HCT116 (cell line): ENCODE measurements around the gene BRINP3. TPM values are rescaled to one million over a fixed set of nuclear protein-coding genes. Genes with fewer than 3 reads are reported as not detected.

Source experiments
- ATAC-seq: fragments of 200-7000 bp; cut with Tn5 transposase; 2 replicates; pipeline ENCODE4 v1.9.1; 2020; ENCODE audit warnings: mild to moderate bottlenecking, moderate library complexity
- BruUV-seq: library from RNA; stranded (reverse); fragments of 400-500 nt; replicated peaks from 2 replicates; lab custom pipeline; 2021; lab: Mats Ljungman, UMichigan
- CTCF ChIA-PET: fragments of 300-600 bp; sonication (Branson Sonifier 250); formaldehyde crosslinking; loops from one replicate; lab custom pipeline; 2021; ENCODE audit warnings: antibody characterized with exemption; lab: Charles Lee
- POLR2A ChIA-PET: fragments of 300-600, 350-600 bp; sonication (Branson Sonifier 250); formaldehyde crosslinking; loops from one replicate; lab custom pipeline; 2021; ENCODE audit warnings: antibody characterized with exemption; lab: Charles Lee
- RAD21 ChIA-PET, 2 experiments: fragments of 300-600 bp; sonication (Branson Sonifier 250); formaldehyde crosslinking; loops; one replicate each; lab custom pipeline; 2023; ENCODE audit warnings: low total read pairs in 2 of 2; ENCODE audit not compliant: uncharacterized antibody in 2 of 2, unreplicated experiment in 2 of 2, low non-redundant PET in 1 of 2; lab: Charles Lee
- DNase-seq: peaks from one replicate; pipeline ENCODE4 v3.0.0-alpha.2; 2010; ENCODE audit warnings: low read depth, low spot score
- H2AFZ ChIP-seq: fragments of 200-600 bp; shearing (Covaris generic), sonication (generic); 2 replicates; pipeline ENCODE4 v1.6.1; 2017; ENCODE audit warnings: low read depth, mixed run types, mixed read lengths, antibody characterized with exemption, low read length; ENCODE audit not compliant: poor library complexity, severe bottlenecking
- H3K27ac ChIP-seq: 2 replicates; pipeline ENCODE4 v1.5.1; 2012; ENCODE audit warnings: low read depth, low read length
- H3K27me3 ChIP-seq: fragments of 200-600 bp; sonication (generic); 2 replicates; pipeline ENCODE4 v1.6.1; 2016; ENCODE audit warnings: mixed run types, low read length, mixed read lengths; ENCODE audit not compliant: insufficient read depth
- H3K36me3 ChIP-seq, 2 experiments: fragments of 200-500 bp in 1 of 2; fragments of 200-600 bp in 1 of 2; sonication (Bioruptor generic) in 1 of 2; sonication (generic) in 1 of 2; 2 replicates each; pipeline versions ENCODE4 v1.5.1 to v1.6.1; 2014 to 2016; ENCODE audit warnings: low read length in 2 of 2, inconsistent platforms in 1 of 2, mixed read lengths in 1 of 2, mixed run types in 1 of 2; ENCODE audit not compliant: insufficient read depth in 2 of 2, control insufficient read depth in 1 of 2
- H3K4me1 ChIP-seq, 2 experiments: fragments of 200-600 bp in 1 of 2; sonication (generic) in 1 of 2; 2 replicates each; pipeline versions ENCODE4 v1.5.1 to v1.6.1; 2012 to 2017; ENCODE audit warnings: low read length in 2 of 2, inconsistent platforms in 1 of 2, mild to moderate bottlenecking in 1 of 2, mixed read lengths in 1 of 2, mixed run types in 1 of 2, moderate library complexity in 1 of 2; ENCODE audit not compliant: insufficient read depth in 2 of 2, control insufficient read depth in 1 of 2
- H3K4me2 ChIP-seq: fragments of 200-600 bp; sonication (generic); 2 replicates; pipeline ENCODE4 v1.6.1; 2017; ENCODE audit warnings: mixed run types, low read length, mixed read lengths
- H3K4me3 ChIP-seq, 2 experiments: fragments of 200-600 bp in 1 of 2; sonication (generic) in 1 of 2; replicated peaks in 1 of 2; 2 replicates each; pipeline ENCODE4 v1.5.1; 2011 to 2016; ENCODE audit warnings: low read length in 2 of 2, control low read depth in 1 of 2, low read depth in 1 of 2, mild to moderate bottlenecking in 1 of 2, mixed read lengths in 1 of 2, mixed run types in 1 of 2
- H3K79me2 ChIP-seq: fragments of 200-600 bp; sonication (generic); 2 replicates; pipeline ENCODE4 v1.6.1; 2017; ENCODE audit warnings: mild to moderate bottlenecking, mixed run types, low read length, moderate library complexity, mixed read lengths; ENCODE audit not compliant: insufficient read depth
- H3K9ac ChIP-seq: fragments of 200-600 bp; sonication (generic); 2 replicates; pipeline ENCODE4 v1.6.1; 2016; ENCODE audit warnings: low read length, mixed read lengths
- H3K9me2 ChIP-seq: fragments of 200-600 bp; sonication (generic), shearing (Covaris generic); 2 replicates; pipeline ENCODE4 v1.6.1; 2017; ENCODE audit warnings: mixed run types, mild to moderate bottlenecking, moderate library complexity; ENCODE audit not compliant: insufficient read depth
- H3K9me3 ChIP-seq, 2 experiments: fragments of 200-500 bp in 1 of 2; fragments of 200-600 bp in 1 of 2; sonication (Bioruptor generic) in 1 of 2; sonication (generic) in 1 of 2; 2 replicates each; pipeline ENCODE4 v1.6.1; 2014 to 2017; ENCODE audit warnings: low read length in 2 of 2, mixed read lengths in 2 of 2, inconsistent platforms in 1 of 2, low read depth in 1 of 2, mild to moderate bottlenecking in 1 of 2, mixed run types in 1 of 2, moderate library complexity in 1 of 2; ENCODE audit not compliant: control insufficient read depth in 1 of 2, insufficient read depth in 1 of 2
- H4K20me1 ChIP-seq: fragments of 200-600 bp; sonication (generic), shearing (Covaris generic); 2 replicates; pipeline ENCODE4 v1.6.1; 2017; ENCODE audit warnings: mixed run types, mild to moderate bottlenecking, moderate library complexity; ENCODE audit not compliant: insufficient read depth
- EGR1 ChIP-seq: IDR thresholded peaks from 2 replicates; pipeline ENCODE4 v1.6.1; 2012; ENCODE audit warnings: low read depth
- POLR2A ChIP-seq: IDR thresholded peaks from 2 replicates; pipeline ENCODE4 v1.7.0; 2011; ENCODE audit warnings: borderline replicate concordance; ENCODE audit not compliant: insufficient read depth, insufficient read length; ENCODE audit errors: extremely low read depth
- SP1 ChIP-seq: IDR thresholded peaks from 2 replicates; pipeline ENCODE4 v1.6.1; 2012; ENCODE audit warnings: low read depth
- SRF ChIP-seq: IDR thresholded peaks from 2 replicates; pipeline ENCODE4 v1.6.1; 2012; ENCODE audit warnings: low read depth
- TCF7L2 ChIP-seq: IDR thresholded peaks from 2 replicates; pipeline ENCODE4 v1.7.0; 2011; ENCODE audit warnings: borderline replicate concordance, inconsistent platforms; ENCODE audit not compliant: insufficient read depth, insufficient read length; ENCODE audit errors: extremely low read depth
- YY1 ChIP-seq: IDR thresholded peaks from 2 replicates; pipeline ENCODE4 v1.6.1; 2011; ENCODE audit warnings: low read length, low read depth, moderate library complexity, mild to moderate bottlenecking; ENCODE audit not compliant: insufficient replicate concordance; ENCODE audit errors: extremely low read depth
- ZNF274 ChIP-seq: fragments of 200-500 bp; sonication (Bioruptor generic); IDR thresholded peaks from 2 replicates; pipeline ENCODE4 v1.6.1; 2014; ENCODE audit warnings: mild to moderate bottlenecking, low read depth, low read length, inconsistent platforms
- intact Hi-C: fragments of 100-400 bp; cut with micrococcal nuclease; formaldehyde crosslinking; loops from 2 replicates; pipeline ENCODE4 v1.10.0; 2022
- total RNA-seq: library from RNA; stranded (reverse); gene quantifications from one replicate; pipeline ENCODE4 v1.2.1, GENCODE V29; 2021; ENCODE audit not compliant: unreplicated experiment
- TF ChIP-seq, protein P1 (sequence below): IDR thresholded peaks from 2 replicates; pipeline ENCODE4 v1.6.1; 2012; ENCODE audit warnings: low read depth

The BRINP3 gene
- total RNA-seq, 1 experiment from 2014 or later = not detected

DNA sequence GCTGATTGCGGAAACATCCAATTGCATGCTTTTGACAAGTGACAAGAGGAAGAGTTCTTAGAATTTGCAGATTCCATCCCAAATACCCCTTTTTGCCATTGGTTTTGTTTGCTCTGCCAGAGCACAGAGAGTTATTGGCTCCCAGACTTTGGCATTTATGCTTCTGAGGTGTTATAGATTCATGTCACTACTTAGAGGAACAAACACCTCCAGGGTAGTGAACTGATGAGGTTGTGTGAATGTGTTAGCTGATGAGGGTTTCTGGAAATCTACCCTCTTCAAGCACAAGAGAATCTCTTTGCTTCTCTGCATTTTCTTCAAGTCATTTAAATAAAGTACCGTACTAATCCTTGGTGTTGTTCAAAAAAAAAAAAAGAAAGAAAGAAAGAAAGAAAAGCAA lies 33.9 kb upstream of the BRINP3 start:
- ATAC-seq (no peak), DNase-seq (no peak)
- no peaks in the 10 kb centered on the region for H3K36me3 ChIP-seq
- H2AFZ ChIP-seq = no peak overlapping the region
- no peaks in the 10 kb centered on the region for H3K9me3 ChIP-seq
- H3K9me2 ChIP-seq = no peaks in the 10 kb centered on the region
- RAD21 ChIA-PET = no interaction called here
- no peak overlapping the region for H3K9ac ChIP-seq
- TF ChIP-seq YY1 (no peak), EGR1 (no peak), POLR2A (no peak), ZNF274 (no peak), SP1 (no peak), SRF (no peak), TCF7L2 (no peak)
- TF ChIP-seq, protein P1, sequence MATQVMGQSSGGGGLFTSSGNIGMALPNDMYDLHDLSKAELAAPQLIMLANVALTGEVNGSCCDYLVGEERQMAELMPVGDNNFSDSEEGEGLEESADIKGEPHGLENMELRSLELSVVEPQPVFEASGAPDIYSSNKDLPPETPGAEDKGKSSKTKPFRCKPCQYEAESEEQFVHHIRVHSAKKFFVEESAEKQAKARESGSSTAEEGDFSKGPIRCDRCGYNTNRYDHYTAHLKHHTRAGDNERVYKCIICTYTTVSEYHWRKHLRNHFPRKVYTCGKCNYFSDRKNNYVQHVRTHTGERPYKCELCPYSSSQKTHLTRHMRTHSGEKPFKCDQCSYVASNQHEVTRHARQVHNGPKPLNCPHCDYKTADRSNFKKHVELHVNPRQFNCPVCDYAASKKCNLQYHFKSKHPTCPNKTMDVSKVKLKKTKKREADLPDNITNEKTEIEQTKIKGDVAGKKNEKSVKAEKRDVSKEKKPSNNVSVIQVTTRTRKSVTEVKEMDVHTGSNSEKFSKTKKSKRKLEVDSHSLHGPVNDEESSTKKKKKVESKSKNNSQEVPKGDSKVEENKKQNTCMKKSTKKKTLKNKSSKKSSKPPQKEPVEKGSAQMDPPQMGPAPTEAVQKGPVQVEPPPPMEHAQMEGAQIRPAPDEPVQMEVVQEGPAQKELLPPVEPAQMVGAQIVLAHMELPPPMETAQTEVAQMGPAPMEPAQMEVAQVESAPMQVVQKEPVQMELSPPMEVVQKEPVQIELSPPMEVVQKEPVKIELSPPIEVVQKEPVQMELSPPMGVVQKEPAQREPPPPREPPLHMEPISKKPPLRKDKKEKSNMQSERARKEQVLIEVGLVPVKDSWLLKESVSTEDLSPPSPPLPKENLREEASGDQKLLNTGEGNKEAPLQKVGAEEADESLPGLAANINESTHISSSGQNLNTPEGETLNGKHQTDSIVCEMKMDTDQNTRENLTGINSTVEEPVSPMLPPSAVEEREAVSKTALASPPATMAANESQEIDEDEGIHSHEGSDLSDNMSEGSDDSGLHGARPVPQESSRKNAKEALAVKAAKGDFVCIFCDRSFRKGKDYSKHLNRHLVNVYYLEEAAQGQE = no peak
- TF ChIP-seq, all 23 proteins: peak for 0
- ChIA-PET POLR2A (no interaction called here), CTCF (no interaction called here)
- Histone ChIP-seq H3K27me3 (no peaks in the 10 kb centered on the region), H3K4me1 (no peaks in the 10 kb centered on the region), H3K4me2 (no peak overlapping the region), H3K4me3 (no peak overlapping the region), H3K27ac (no peak overlapping the region), H4K20me1 (no peaks in the 10 kb centered on the region), H3K79me2 (no peaks in the 10 kb centered on the region)
- intact Hi-C loops = no loop called here
- BruUV-seq = no TSS peak
